HCT116 (cell line): ENCODE results near the gene TMTC4. TPM values are rescaled to one million over a fixed set of nuclear protein-coding genes. Genes with fewer than 3 reads are reported as not detected.

Experiments
- ATAC-seq: fragments of 200-7000 bp; cut with Tn5 transposase; 2 replicates; pipeline ENCODE4 v1.9.1; 2020; ENCODE audit warnings: mild to moderate bottlenecking, moderate library complexity
- BruUV-seq: library from RNA; stranded (reverse); fragments of 400-500 nt; replicated peaks from 2 replicates; lab custom pipeline; 2021; lab: Mats Ljungman, UMichigan
- CTCF ChIA-PET: fragments of 300-600 bp; sonication (Branson Sonifier 250); formaldehyde crosslinking; loops from one replicate; lab custom pipeline; 2021; ENCODE audit warnings: antibody characterized with exemption; lab: Charles Lee
- POLR2A ChIA-PET: fragments of 300-600, 350-600 bp; sonication (Branson Sonifier 250); formaldehyde crosslinking; loops from one replicate; lab custom pipeline; 2021; ENCODE audit warnings: antibody characterized with exemption; lab: Charles Lee
- RAD21 ChIA-PET, 2 experiments: fragments of 300-600 bp; sonication (Branson Sonifier 250); formaldehyde crosslinking; loops; one replicate each; lab custom pipeline; 2023; ENCODE audit warnings: low total read pairs in 2 of 2; ENCODE audit not compliant: uncharacterized antibody in 2 of 2, unreplicated experiment in 2 of 2, low non-redundant PET in 1 of 2; lab: Charles Lee
- DNase-seq: peaks from one replicate; pipeline ENCODE4 v3.0.0-alpha.2; 2010; ENCODE audit warnings: low read depth, low spot score
- H2AFZ ChIP-seq: fragments of 200-600 bp; shearing (Covaris generic), sonication (generic); 2 replicates; pipeline ENCODE4 v1.6.1; 2017; ENCODE audit warnings: low read depth, mixed run types, mixed read lengths, antibody characterized with exemption, low read length; ENCODE audit not compliant: poor library complexity, severe bottlenecking
- H3K27ac ChIP-seq: 2 replicates; pipeline ENCODE4 v1.5.1; 2012; ENCODE audit warnings: low read depth, low read length
- H3K27me3 ChIP-seq: fragments of 200-600 bp; sonication (generic); 2 replicates; pipeline ENCODE4 v1.6.1; 2016; ENCODE audit warnings: mixed run types, low read length, mixed read lengths; ENCODE audit not compliant: insufficient read depth
- H3K36me3 ChIP-seq, 2 experiments: fragments of 200-500 bp in 1 of 2; fragments of 200-600 bp in 1 of 2; sonication (Bioruptor generic) in 1 of 2; sonication (generic) in 1 of 2; 2 replicates each; pipeline versions ENCODE4 v1.5.1 to v1.6.1; 2014 to 2016; ENCODE audit warnings: low read length in 2 of 2, inconsistent platforms in 1 of 2, mixed read lengths in 1 of 2, mixed run types in 1 of 2; ENCODE audit not compliant: insufficient read depth in 2 of 2, control insufficient read depth in 1 of 2
- H3K4me1 ChIP-seq, 2 experiments: fragments of 200-600 bp in 1 of 2; sonication (generic) in 1 of 2; 2 replicates each; pipeline versions ENCODE4 v1.5.1 to v1.6.1; 2012 to 2017; ENCODE audit warnings: low read length in 2 of 2, inconsistent platforms in 1 of 2, mild to moderate bottlenecking in 1 of 2, mixed read lengths in 1 of 2, mixed run types in 1 of 2, moderate library complexity in 1 of 2; ENCODE audit not compliant: insufficient read depth in 2 of 2, control insufficient read depth in 1 of 2
- H3K4me2 ChIP-seq: fragments of 200-600 bp; sonication (generic); 2 replicates; pipeline ENCODE4 v1.6.1; 2017; ENCODE audit warnings: mixed run types, low read length, mixed read lengths
- H3K4me3 ChIP-seq, 2 experiments: fragments of 200-600 bp in 1 of 2; sonication (generic) in 1 of 2; replicated peaks in 1 of 2; 2 replicates each; pipeline ENCODE4 v1.5.1; 2011 to 2016; ENCODE audit warnings: low read length in 2 of 2, control low read depth in 1 of 2, low read depth in 1 of 2, mild to moderate bottlenecking in 1 of 2, mixed read lengths in 1 of 2, mixed run types in 1 of 2
- H3K79me2 ChIP-seq: fragments of 200-600 bp; sonication (generic); 2 replicates; pipeline ENCODE4 v1.6.1; 2017; ENCODE audit warnings: mild to moderate bottlenecking, mixed run types, low read length, moderate library complexity, mixed read lengths; ENCODE audit not compliant: insufficient read depth
- H3K9ac ChIP-seq: fragments of 200-600 bp; sonication (generic); 2 replicates; pipeline ENCODE4 v1.6.1; 2016; ENCODE audit warnings: low read length, mixed read lengths
- H3K9me2 ChIP-seq: fragments of 200-600 bp; sonication (generic), shearing (Covaris generic); 2 replicates; pipeline ENCODE4 v1.6.1; 2017; ENCODE audit warnings: mixed run types, mild to moderate bottlenecking, moderate library complexity; ENCODE audit not compliant: insufficient read depth
- H3K9me3 ChIP-seq, 2 experiments: fragments of 200-500 bp in 1 of 2; fragments of 200-600 bp in 1 of 2; sonication (Bioruptor generic) in 1 of 2; sonication (generic) in 1 of 2; 2 replicates each; pipeline ENCODE4 v1.6.1; 2014 to 2017; ENCODE audit warnings: low read length in 2 of 2, mixed read lengths in 2 of 2, inconsistent platforms in 1 of 2, low read depth in 1 of 2, mild to moderate bottlenecking in 1 of 2, mixed run types in 1 of 2, moderate library complexity in 1 of 2; ENCODE audit not compliant: control insufficient read depth in 1 of 2, insufficient read depth in 1 of 2
- H4K20me1 ChIP-seq: fragments of 200-600 bp; sonication (generic), shearing (Covaris generic); 2 replicates; pipeline ENCODE4 v1.6.1; 2017; ENCODE audit warnings: mixed run types, mild to moderate bottlenecking, moderate library complexity; ENCODE audit not compliant: insufficient read depth
- CBX3 ChIP-seq: IDR thresholded peaks from 2 replicates; pipeline ENCODE4 v1.6.1; 2012; ENCODE audit warnings: low read depth
- CTCF ChIP-seq, 3 experiments: fragments of 200-600 bp in 1 of 3; sonication (generic) in 1 of 3; IDR thresholded peaks in 2 of 3; conservative IDR thresholded peaks in 1 of 3; 2 replicates each; pipeline ENCODE4 v1.5.1; 2012 to 2017; ENCODE audit warnings: low read depth in 2 of 3, low read length in 2 of 3, antibody characterized with exemption in 1 of 3, borderline replicate concordance in 1 of 3, control low read depth in 1 of 3, mild to moderate bottlenecking in 1 of 3, mixed read lengths in 1 of 3, mixed run types in 1 of 3, moderate library complexity in 1 of 3; ENCODE audit not compliant: insufficient read depth in 1 of 3
- EGR1 ChIP-seq: IDR thresholded peaks from 2 replicates; pipeline ENCODE4 v1.6.1; 2012; ENCODE audit warnings: low read depth
- ELF1 ChIP-seq: IDR thresholded peaks from 2 replicates; pipeline ENCODE4 v1.6.1; 2012; ENCODE audit warnings: low read depth, borderline replicate concordance
- EZH2 ChIP-seq: fragments of 200-600 bp; sonication (generic); IDR thresholded peaks from 2 replicates; pipeline ENCODE4 v1.6.1; 2017; ENCODE audit warnings: antibody characterized with exemption, mixed run types
- EZH2phosphoT487 ChIP-seq: fragments of 200-600 bp; IDR thresholded peaks from 2 replicates; pipeline ENCODE4 v1.6.1; 2018; ENCODE audit warnings: antibody characterized with exemption, borderline replicate concordance
- FOSL1 ChIP-seq: IDR thresholded peaks from 2 replicates; pipeline ENCODE4 v1.6.1; 2012; ENCODE audit warnings: low read depth
- POLR2AphosphoS5 ChIP-seq: IDR thresholded peaks from 2 replicates; pipeline ENCODE4 v1.6.1; 2011; ENCODE audit warnings: mild to moderate bottlenecking, low read depth, low read length, moderate library complexity
- RAD21 ChIP-seq: IDR thresholded peaks from 2 replicates; pipeline ENCODE4 v1.6.1; 2012; ENCODE audit warnings: low read depth, mild to moderate bottlenecking
- SIN3A ChIP-seq: IDR thresholded peaks from 2 replicates; pipeline ENCODE4 v1.6.1; 2012; ENCODE audit warnings: low read depth
- SP1 ChIP-seq: IDR thresholded peaks from 2 replicates; pipeline ENCODE4 v1.6.1; 2012; ENCODE audit warnings: low read depth
- SRF ChIP-seq: IDR thresholded peaks from 2 replicates; pipeline ENCODE4 v1.6.1; 2012; ENCODE audit warnings: low read depth
- TCF7L2 ChIP-seq: IDR thresholded peaks from 2 replicates; pipeline ENCODE4 v1.7.0; 2011; ENCODE audit warnings: borderline replicate concordance, inconsistent platforms; ENCODE audit not compliant: insufficient read depth, insufficient read length; ENCODE audit errors: extremely low read depth
- YY1 ChIP-seq: IDR thresholded peaks from 2 replicates; pipeline ENCODE4 v1.6.1; 2011; ENCODE audit warnings: low read length, low read depth, moderate library complexity, mild to moderate bottlenecking; ENCODE audit not compliant: insufficient replicate concordance; ENCODE audit errors: extremely low read depth
- ZBTB33 ChIP-seq: IDR thresholded peaks from 2 replicates; pipeline ENCODE4 v1.6.1; 2011; ENCODE audit warnings: mild to moderate bottlenecking, low read length, moderate library complexity; ENCODE audit not compliant: insufficient replicate concordance; ENCODE audit errors: extremely low read depth
- ZFX ChIP-seq: fragments of 450-650 bp; IDR thresholded peaks from 2 replicates; pipeline ENCODE4 v1.6.1; 2017
- ZNF274 ChIP-seq: fragments of 200-500 bp; sonication (Bioruptor generic); IDR thresholded peaks from 2 replicates; pipeline ENCODE4 v1.6.1; 2014; ENCODE audit warnings: mild to moderate bottlenecking, low read depth, low read length, inconsistent platforms
- intact Hi-C: fragments of 100-400 bp; cut with micrococcal nuclease; formaldehyde crosslinking; loops from 2 replicates; pipeline ENCODE4 v1.10.0; 2022
- total RNA-seq: library from RNA; stranded (reverse); gene quantifications from one replicate; pipeline ENCODE4 v1.2.1, GENCODE V29; 2021; ENCODE audit not compliant: unreplicated experiment

Gene TMTC4
- total RNA-seq, 1 experiment from 2014 or later, result 23.6 TPM

DNA sequence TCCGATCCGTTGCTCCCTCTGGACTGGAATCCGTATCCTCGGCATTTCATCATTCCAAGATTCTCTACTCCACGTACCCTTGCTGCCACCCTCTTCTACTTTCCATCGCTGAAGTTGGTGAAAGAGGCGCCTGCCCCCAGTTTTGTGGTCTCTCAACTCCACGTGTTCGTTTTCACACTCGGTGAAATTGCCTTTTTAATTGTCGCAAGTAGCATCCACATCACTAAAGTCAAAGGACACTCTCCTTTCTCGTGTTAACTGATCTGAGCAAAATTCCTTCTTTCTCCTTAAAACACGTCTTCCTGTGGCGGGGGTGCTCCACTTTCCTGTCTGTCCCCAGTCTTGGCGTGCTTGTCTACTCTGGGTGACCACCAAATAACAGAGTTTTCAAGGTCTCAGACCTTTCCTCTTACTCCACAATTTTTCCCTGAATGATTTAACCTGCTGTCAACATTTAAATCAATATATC is 1.1 kb upstream of the TMTC4 start:
- no TSS peak for BruUV-seq
- ATAC-seq (no peak), DNase-seq (no peak)
- H4K20me1 ChIP-seq, result no peaks in the 10 kb centered on the region
- POLR2A ChIA-PET, result no interaction called here
- RAD21 ChIA-PET, result no interaction called here
- intact Hi-C loops, result no loop called here
- H2AFZ ChIP-seq, result no peak overlapping the region
- peak overlapping the region; percentile 58 for H3K27ac ChIP-seq
- CTCF ChIA-PET, result no interaction called here
- H3K36me3 ChIP-seq, result no peaks in the 10 kb centered on the region
- TF ChIP-seq SRF (no peak), EZH2phosphoT487 (no peak), FOSL1 (no peak), SP1 (no peak), TCF7L2 (no peak), RAD21 (no peak), ZNF274 (no peak), ZBTB33 (no peak), CTCF (IDR thresholded peaks at IDR 0.05 in 2 of 3, conservative IDR thresholded peaks at IDR 0.05 in 1 of 3; ENCODE audit: borderline replicate concordance in 1 of 3, insufficient read depth in 1 of 3, low read depth in 2 of 3, low read length in 2 of 3) (no peak), EZH2 (no peak), SIN3A (no peak), ELF1 (no peak), POLR2AphosphoS5 (no peak), YY1 (no peak), ZFX (no peak), CBX3 (no peak), EGR1 (no peak)
- TF ChIP-seq, all 23 proteins: peak for 0
- H3K4me2 ChIP-seq, result peak overlapping the region; percentile 95
- peak overlapping the region; percentile 67 to 80 for H3K4me3 ChIP-seq
- no peaks in the 10 kb centered on the region for H3K9me3 ChIP-seq
- no peaks in the 10 kb centered on the region for H3K27me3 ChIP-seq
- peaks cover 15 to 18% of the 10 kb centered on the region in 2 experiments for H3K4me1 ChIP-seq
- H3K9me2 ChIP-seq, result no peaks in the 10 kb centered on the region
- peaks cover 22% of the 10 kb centered on the region for H3K79me2 ChIP-seq
- H3K9ac ChIP-seq, result peak overlapping the region; percentile 76
